Measurements from ENCODE around the gene BCR. TPM values are rescaled to one million over a fixed set of nuclear protein-coding genes. Genes with fewer than 3 reads are reported as not detected.
A peak's percentile ranks its signal among the peaks of the same experiment; 100 is the strongest.

The BCR gene
- total RNA-seq, 2 experiments from 2014 or later = 62.3 to 63.3 TPM

- H3K9me3 Mint-ChIP-seq = peaks cover 19% of the 10 kb centered on the region
- H3K27me3 Mint-ChIP-seq (ENCODE audit: low read depth) = no peaks in the 10 kb centered on the region
- H3K4me3 Mint-ChIP-seq = no peak overlapping the region
- no peak for DNase-seq
- peaks cover 81% of the 10 kb centered on the region for H3K4me1 Mint-ChIP-seq (ENCODE audit: low read depth)
- intact Hi-C loops (cut with micrococcal nuclease) = no loop called here
- H3K36me3 Mint-ChIP-seq (ENCODE audit: low read depth) = peaks cover 28% of the 10 kb centered on the region
- peak overlapping the region; percentile 80 for H3K27ac Mint-ChIP-seq
- CTCF ChIA-PET = interaction anchor here (0.8 kb wide), 1 partner anchor 55 kb away, joined by 3 read pairs; no protein-coding TSS in a partner anchor
Observed at GRCh38 chr22:23233084-23233531, 52.8 kb downstream of the BCR start.

GRCh38 chr22:23233752-23234408, 53.6 kb downstream of the BCR start:
- Mint-ChIP-seq H3K4me1 (ENCODE audit: low read depth) (peaks cover 86% of the 10 kb centered on the region), H3K4me3 (no peak overlapping the region), H3K9me3 (peaks cover 12% of the 10 kb centered on the region), H3K36me3 (ENCODE audit: low read depth) (peaks cover 22% of the 10 kb centered on the region), H3K27ac (peak overlapping the region; percentile 80), H3K27me3 (ENCODE audit: low read depth) (no peaks in the 10 kb centered on the region)
- DNase-seq = peak; percentile 69
- CTCF ChIA-PET = no interaction called here
- intact Hi-C loops (cut with micrococcal nuclease) = no loop called here

GRCh38 chr22:23234409-23235161, 54.3 kb downstream of the BCR start:
- Mint-ChIP-seq H3K9me3 (peaks cover 6% of the 10 kb centered on the region), H3K36me3 (ENCODE audit: low read depth) (peaks cover 18% of the 10 kb centered on the region), H3K4me1 (ENCODE audit: low read depth) (peaks cover 86% of the 10 kb centered on the region), H3K27ac (peak overlapping the region; percentile 67), H3K27me3 (ENCODE audit: low read depth) (no peaks in the 10 kb centered on the region), H3K4me3 (no peak overlapping the region)
- CTCF ChIA-PET = interaction anchor here (1.2 to 1.5 kb wide), 2 partner anchors 48 to 55 kb away, joined by 4 read pairs; no protein-coding TSS in a partner anchor
- intact Hi-C loops (cut with micrococcal nuclease) = no loop called here
- DNase-seq = no peak

- Mint-ChIP-seq H3K4me3 (no peak overlapping the region), H3K27ac (peak overlapping the region; percentile 67), H3K4me1 (ENCODE audit: low read depth) (peaks cover 86% of the 10 kb centered on the region), H3K36me3 (ENCODE audit: low read depth) (peaks cover 19% of the 10 kb centered on the region), H3K27me3 (ENCODE audit: low read depth) (no peaks in the 10 kb centered on the region), H3K9me3 (peaks cover 6% of the 10 kb centered on the region)
- intact Hi-C loops (cut with micrococcal nuclease) = no loop called here
- no peak for DNase-seq
- CTCF ChIA-PET = interaction anchor here (1.0 to 1.5 kb wide), 3 partner anchors 16 to 55 kb away, joined by 4 read pairs; no protein-coding TSS in a partner anchor
Observed at GRCh38 chr22:23235425-23235824, 55.1 kb downstream of the BCR start.

GRCh38 chr22:23236026-23236425, 55.7 kb downstream of the BCR start:
- peaks cover 85% of the 10 kb centered on the region for H3K4me1 Mint-ChIP-seq (ENCODE audit: low read depth)
- CTCF ChIA-PET = interaction anchor here (1.0 to 1.5 kb wide), 2 partner anchors 16 to 50 kb away, joined by 4 read pairs; no protein-coding TSS in a partner anchor
- peaks cover 21% of the 10 kb centered on the region for H3K36me3 Mint-ChIP-seq (ENCODE audit: low read depth)
- H3K4me3 Mint-ChIP-seq = no peak overlapping the region
- H3K27me3 Mint-ChIP-seq (ENCODE audit: low read depth) = no peaks in the 10 kb centered on the region
- intact Hi-C loops (cut with micrococcal nuclease) = no loop called here
- no peak overlapping the region for H3K27ac Mint-ChIP-seq
- no peak for DNase-seq
- peaks cover 6% of the 10 kb centered on the region for H3K9me3 Mint-ChIP-seq

GRCh38 chr22:23236440-23237184, 56.3 kb downstream of the BCR start:
- CTCF ChIA-PET = interaction anchor here (1.0 kb wide), 1 partner anchor 17 kb away, joined by 4 read pairs; no protein-coding TSS in a partner anchor
- Mint-ChIP-seq H3K4me3 (no peak overlapping the region), H3K27ac (peak overlapping the region; percentile 46), H3K27me3 (ENCODE audit: low read depth) (no peaks in the 10 kb centered on the region), H3K4me1 (ENCODE audit: low read depth) (peaks cover 88% of the 10 kb centered on the region), H3K9me3 (peaks cover 6% of the 10 kb centered on the region), H3K36me3 (ENCODE audit: low read depth) (peaks cover 21% of the 10 kb centered on the region)
- no peak for DNase-seq
- intact Hi-C loops (cut with micrococcal nuclease) = no loop called here

GRCh38 chr22:23237201-23237798, 57.0 kb downstream of the BCR start:
- no peaks in the 10 kb centered on the region for H3K27me3 Mint-ChIP-seq (ENCODE audit: low read depth)
- H3K9me3 Mint-ChIP-seq = peaks cover 6% of the 10 kb centered on the region
- H3K4me1 Mint-ChIP-seq (ENCODE audit: low read depth) = peaks cover 89% of the 10 kb centered on the region
- H3K4me3 Mint-ChIP-seq = peak overlapping the region; percentile 27
- H3K27ac Mint-ChIP-seq = peak overlapping the region; percentile 85
- peaks cover 21% of the 10 kb centered on the region for H3K36me3 Mint-ChIP-seq (ENCODE audit: low read depth)
- no peak for DNase-seq
- intact Hi-C loops (cut with micrococcal nuclease) = no loop called here
- CTCF ChIA-PET = no interaction called here

- Mint-ChIP-seq H3K27me3 (ENCODE audit: low read depth) (no peaks in the 10 kb centered on the region), H3K4me3 (peak overlapping the region; percentile 27), H3K36me3 (ENCODE audit: low read depth) (peaks cover 21% of the 10 kb centered on the region), H3K27ac (peak overlapping the region; percentile 85), H3K4me1 (ENCODE audit: low read depth) (peaks cover 90% of the 10 kb centered on the region), H3K9me3 (peaks cover 6% of the 10 kb centered on the region)
- CTCF ChIA-PET = no interaction called here
- DNase-seq = peak; percentile 84
- intact Hi-C loops (cut with micrococcal nuclease) = no loop called here
Observed at GRCh38 chr22:23237841-23238240, 57.5 kb downstream of the BCR start.

- no peak for DNase-seq
- Mint-ChIP-seq H3K36me3 (ENCODE audit: low read depth) (peaks cover 21% of the 10 kb centered on the region), H3K4me3 (no peak overlapping the region), H3K27me3 (ENCODE audit: low read depth) (no peaks in the 10 kb centered on the region), H3K4me1 (ENCODE audit: low read depth) (peaks cover 91% of the 10 kb centered on the region), H3K9me3 (peaks cover 6% of the 10 kb centered on the region), H3K27ac (peak overlapping the region; percentile 85)
- CTCF ChIA-PET = interaction anchor here (0.9 to 1.2 kb wide), 3 partner anchors 43 to 61 kb away, joined by 3 to 4 read pairs (median 4); no protein-coding TSS in a partner anchor
- intact Hi-C loops (cut with micrococcal nuclease) = no loop called here
Observed at GRCh38 chr22:23238707-23239106, 58.4 kb downstream of the BCR start.

GRCh38 chr22:23239429-23239828, 59.1 kb downstream of the BCR start:
- intact Hi-C loops (cut with micrococcal nuclease) = no loop called here
- H3K27me3 Mint-ChIP-seq (ENCODE audit: low read depth) = no peaks in the 10 kb centered on the region
- no peak overlapping the region for H3K4me3 Mint-ChIP-seq
- no peak for DNase-seq
- H3K9me3 Mint-ChIP-seq = peaks cover 6% of the 10 kb centered on the region
- peak overlapping the region; percentile 22 for H3K27ac Mint-ChIP-seq
- CTCF ChIA-PET = interaction anchor here (0.9 to 1.2 kb wide), 2 partner anchors 42 to 62 kb away, joined by 3 to 4 read pairs; no protein-coding TSS in a partner anchor
- peaks cover 91% of the 10 kb centered on the region for H3K4me1 Mint-ChIP-seq (ENCODE audit: low read depth)
- peaks cover 18% of the 10 kb centered on the region for H3K36me3 Mint-ChIP-seq (ENCODE audit: low read depth)

GRCh38 chr22:23240639-23241389, 60.5 kb downstream of the BCR start:
- CTCF ChIA-PET = interaction anchor here (1.4 to 3.0 kb wide), 2 partner anchors 57 to 62 kb away, joined by 6 to 14 read pairs; no protein-coding TSS in a partner anchor

More at GRCh38 chr22:23240639-23241389, 60.5 kb downstream of the BCR start:
- H3K36me3 Mint-ChIP-seq (ENCODE audit: low read depth) = peaks cover 12% of the 10 kb centered on the region
- no peak overlapping the region for H3K4me3 Mint-ChIP-seq
- intact Hi-C loops (cut with micrococcal nuclease) = loop anchor here (5.0 kb wide), 2 partner anchors 41 to 466 kb away; no protein-coding TSS in a partner anchor
- no peaks in the 10 kb centered on the region for H3K27me3 Mint-ChIP-seq (ENCODE audit: low read depth)
- peaks cover 93% of the 10 kb centered on the region for H3K4me1 Mint-ChIP-seq (ENCODE audit: low read depth)
- no peaks in the 10 kb centered on the region for H3K9me3 Mint-ChIP-seq
- H3K27ac Mint-ChIP-seq = peak overlapping the region; percentile 73
- DNase-seq = peak; percentile 79
